T follicular helper cell (primary cell): ENCODE measurements around the gene DPYSL3.
"Not testable (repeated sequence)": the region's sequence is repeated elsewhere in the genome, so short reads cannot be mapped to it uniquely, and the experiment has no call there.

Experiments
- DNase-seq: peaks from one replicate; pipeline ENCODE4 v3.0.0-alpha.2; 2020; ENCODE audit warnings: low read depth

DPYSL3 gene

DNA sequence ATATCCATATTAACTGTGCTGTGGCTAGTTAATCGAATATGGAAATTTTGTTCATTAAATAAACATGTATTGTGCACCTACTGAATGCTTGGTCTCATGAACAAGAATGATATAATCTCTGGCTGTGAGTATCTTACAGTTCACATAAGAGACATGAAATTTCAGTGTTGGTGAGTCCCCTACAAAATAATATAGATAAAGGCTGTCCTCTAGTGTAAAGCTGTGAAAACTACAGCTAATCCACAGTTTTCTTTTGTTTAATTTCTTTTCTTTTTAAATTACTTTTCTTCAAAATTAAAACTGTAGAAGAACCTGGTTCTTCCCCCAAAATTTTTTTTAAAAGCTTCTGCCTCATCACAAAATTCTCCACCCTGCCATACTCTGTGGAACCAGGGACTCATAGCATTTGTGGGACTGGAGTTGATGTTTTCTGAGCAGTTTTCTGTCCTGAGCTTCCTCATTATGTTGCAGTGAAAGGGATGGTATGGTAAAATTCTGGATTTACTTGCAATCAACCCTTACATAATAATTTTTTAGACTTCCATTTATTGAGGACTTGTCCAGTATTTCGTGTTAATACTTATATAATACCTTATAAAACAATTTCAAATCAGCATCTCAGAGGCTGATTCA, 140.0 kb downstream of the DPYSL3 start:
- DNase-seq, result no peak

DNA sequence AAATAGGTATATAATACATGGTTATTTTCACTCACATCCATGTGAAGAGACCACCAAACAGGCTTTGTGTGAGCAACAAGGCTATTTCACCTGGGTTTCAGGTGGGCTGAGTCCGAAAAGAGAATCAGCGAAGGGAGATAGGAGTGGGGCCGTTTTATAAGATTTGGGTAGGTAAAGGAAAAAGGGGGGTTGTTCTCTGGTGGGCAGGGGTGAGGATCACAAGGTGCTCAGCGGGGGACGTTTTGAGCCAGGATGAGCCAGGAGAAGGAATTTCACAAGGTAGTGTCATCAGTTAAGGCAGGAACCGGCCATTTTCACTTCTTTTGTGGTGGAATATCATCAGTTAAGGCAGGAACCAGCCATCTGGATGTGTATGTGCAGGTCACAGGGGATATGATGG, 142.5 kb downstream of the DPYSL3 start:
- DNase-seq, result not testable (repeated sequence)

DNA sequence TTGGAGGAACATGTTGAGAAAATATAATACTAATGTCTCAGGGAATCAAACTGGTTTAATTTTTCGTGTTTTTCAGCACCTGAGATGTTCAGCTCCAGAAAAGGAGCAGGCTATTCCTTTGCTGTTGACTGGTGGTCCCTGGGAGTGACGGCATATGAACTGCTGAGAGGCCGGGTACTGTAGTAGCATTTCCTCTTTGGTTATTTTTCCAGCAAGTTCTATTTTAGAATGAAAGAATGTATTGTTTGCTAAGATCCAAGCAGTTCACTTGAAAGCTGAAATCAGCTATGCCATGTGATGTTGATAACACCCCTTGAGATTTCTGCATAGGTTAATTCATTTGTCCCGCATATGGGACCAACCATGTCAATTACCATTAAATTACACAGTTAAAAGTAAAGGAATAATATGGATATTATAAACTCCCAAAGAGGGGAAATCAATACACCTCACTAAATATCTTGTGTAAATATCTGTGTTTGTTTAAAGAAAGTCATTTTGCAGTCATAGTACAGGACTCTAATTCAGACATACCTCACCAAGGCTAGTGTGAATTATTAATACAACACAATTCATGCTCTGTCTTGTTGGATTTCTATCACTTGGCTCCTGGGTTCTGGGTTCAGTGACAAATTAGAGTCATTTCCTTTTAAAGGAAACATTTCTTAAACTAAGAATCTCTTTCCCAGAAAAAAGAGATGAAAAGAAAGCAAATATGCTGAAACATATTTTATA, 148.3 kb downstream of the DPYSL3 start:
- no peak for DNase-seq

DNA sequence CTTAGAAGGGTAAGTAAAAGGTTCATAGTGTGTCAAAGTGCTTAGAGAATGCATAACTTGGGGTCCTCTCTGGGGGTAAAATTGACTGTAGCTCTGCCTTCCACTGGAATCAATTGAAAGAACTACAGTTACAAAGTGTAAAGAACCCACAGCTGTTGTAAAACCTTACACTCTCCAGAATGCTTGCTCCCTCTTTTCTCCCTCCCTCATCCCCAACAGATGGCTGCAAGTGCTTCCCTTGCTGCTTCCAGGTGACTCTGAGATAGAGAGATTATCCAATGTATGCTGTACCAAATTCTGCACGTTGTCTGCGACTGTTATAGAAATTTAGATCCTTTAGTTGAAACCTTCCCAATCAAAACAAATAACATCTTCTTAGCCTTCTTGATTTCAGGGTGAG, 149.1 kb downstream of the DPYSL3 start:
- no peak for DNase-seq

DNA sequence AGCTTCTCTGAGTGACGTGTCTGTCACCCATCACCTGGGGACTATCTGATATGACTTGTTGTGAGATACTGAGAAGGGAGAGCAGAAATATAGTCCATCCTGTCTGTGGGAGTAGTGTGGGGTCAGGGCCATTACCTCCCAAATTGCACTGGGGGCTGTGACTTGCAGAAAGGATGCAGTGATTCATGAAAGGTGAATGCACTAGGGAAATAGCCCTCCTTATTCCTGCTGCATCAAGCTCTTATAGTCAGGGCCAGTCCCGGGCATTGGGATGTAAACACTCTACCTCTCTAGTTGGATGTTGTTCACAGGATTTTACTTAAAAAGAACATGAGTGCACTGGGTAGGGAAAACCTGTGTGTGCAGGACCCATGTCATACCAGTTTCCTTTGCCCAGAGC, 150.3 kb downstream of the DPYSL3 start:
- no peak for DNase-seq

DNA sequence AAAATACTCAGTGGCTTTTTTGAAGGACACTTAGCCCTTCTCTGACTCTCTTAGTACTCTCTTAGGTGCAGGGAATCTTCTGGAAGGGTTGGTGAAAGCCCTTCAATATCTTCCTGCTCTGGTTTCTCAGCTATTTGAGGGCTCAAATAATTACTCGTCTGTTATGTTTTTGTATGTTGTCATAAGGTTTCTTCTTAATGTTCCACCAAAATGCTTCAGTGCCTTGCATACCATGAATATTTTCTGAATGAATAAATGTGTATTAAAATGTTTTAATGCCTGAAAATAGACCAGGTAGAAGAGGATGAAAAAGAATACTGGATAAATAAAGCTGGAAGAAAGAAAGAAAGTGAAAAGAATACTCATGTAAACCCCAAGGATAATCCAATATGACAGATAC, 150.8 kb downstream of the DPYSL3 start:
- no peak for DNase-seq

DNA sequence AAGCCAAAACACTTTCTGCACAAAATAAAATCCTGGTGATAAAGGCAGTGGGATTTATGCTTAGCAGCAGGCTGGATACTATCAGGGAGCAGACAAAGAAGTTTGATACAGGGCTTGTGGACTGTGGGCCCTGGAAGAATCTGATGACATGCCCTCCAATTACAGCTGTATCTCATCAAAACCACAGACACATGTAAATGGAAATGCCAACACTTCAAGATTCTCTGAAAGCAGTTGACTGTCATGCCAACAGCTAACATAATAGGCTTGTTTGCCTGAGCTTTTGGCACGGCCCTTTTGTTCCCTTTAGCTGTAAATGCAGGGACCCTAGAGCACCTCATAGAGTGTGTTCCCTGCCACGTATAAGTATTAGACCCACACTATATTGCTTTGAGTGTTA, 160.6 kb downstream of the DPYSL3 start:
- no peak for DNase-seq

DNA sequence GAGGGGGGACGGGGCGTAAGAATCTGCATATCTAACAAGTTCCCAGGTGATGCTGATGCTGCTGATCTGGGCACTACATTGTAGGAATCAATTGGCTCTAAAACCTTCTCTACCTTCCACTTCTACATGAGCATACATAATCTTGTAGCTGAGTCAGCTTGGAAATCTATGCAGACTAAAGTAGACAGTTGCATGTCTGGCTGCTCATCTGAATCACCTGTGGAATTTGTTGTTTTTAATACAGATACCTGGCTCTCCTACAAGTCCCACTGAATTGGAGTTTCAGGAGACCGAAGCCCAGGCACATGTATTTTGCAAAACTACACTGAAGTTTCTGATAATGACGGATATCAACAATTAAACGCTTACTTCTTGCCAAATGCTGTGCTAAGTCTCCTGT, 161.4 kb downstream of the DPYSL3 start:
- no peak for DNase-seq

DNA sequence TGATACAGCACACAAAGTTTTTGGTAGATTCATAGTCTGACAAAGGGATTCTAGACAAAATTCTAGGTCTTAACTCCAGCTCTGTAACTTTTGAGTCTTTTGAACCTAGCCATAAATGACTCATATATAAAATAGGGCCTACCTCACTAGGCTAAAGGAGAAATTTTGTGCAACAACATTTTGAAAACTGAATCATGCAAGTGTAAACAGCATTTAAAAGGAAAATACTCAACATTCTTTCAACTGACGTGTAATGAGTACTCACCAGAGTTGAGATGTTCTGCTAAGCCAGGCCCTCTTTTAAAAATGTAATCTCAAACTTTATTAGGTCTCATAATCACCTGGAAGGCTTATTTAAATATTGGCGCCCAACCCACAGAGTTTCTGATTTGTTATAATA, 161.8 kb downstream of the DPYSL3 start:
- DNase-seq, result no peak

DNA sequence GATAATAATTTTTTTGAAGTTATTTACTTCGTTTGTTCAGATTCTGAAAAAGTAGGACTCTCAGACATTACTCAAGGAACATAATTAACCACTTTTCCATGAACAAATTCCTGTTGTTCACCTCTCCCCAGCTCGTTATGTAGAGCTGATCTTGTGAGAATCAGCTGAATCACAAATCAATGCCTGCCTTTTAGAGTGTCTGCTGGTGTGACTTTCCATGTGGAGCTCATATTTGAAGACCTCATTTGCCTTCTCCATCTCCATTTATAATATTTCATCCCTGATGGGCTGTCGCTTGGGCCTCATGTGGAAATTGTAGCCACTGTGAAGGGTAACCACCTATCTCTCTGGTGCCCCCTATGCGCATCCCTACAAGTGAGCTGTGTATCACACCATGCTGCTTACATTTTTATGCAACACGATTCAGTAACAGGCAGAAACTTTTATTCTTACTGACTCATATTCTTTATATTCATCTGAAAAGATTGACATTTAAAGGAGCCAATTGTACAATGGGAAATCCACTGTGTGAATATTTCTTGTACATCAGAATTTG, 163.8 kb downstream of the DPYSL3 start:
- DNase-seq, result no peak

DNA sequence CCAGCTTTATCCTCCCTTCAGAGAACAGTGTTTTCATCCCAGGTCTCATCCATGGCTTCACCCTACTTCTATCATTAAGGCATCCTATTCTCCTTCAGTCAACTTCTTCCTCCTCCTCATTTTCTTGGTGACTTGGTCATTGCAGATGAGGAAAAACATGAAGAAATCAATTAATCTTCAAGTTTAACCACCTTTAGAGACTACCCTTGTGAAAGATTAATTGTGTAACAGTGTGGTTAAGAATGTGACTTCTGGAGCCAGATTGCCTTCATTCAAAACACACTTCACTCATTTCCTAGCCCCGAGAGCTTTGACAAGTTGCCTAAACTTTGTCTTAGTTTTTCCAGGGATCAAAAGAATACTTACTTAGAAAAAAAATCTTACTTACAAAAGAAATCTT, 165.0 kb downstream of the DPYSL3 start:
- no peak for DNase-seq

DNA sequence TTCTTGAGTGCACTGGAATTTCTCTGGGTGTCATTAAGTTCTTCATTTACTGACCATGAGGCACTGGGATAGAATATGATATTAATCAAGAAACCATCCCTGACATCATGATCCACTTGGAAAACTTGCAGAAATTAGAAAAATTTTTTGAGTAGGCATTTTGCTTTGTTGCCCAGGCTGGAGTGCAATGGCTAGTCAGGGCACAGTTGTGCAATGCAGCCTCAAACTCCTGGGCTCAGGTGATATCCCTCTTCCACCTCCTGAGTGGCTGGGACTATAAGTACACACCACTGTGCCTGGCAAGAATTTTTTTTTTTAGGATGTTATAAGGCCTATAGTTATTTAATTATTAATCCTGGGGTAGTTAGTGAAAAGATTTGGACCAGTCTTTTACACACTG, 168.5 kb downstream of the DPYSL3 start:
- no peak for DNase-seq

DNA sequence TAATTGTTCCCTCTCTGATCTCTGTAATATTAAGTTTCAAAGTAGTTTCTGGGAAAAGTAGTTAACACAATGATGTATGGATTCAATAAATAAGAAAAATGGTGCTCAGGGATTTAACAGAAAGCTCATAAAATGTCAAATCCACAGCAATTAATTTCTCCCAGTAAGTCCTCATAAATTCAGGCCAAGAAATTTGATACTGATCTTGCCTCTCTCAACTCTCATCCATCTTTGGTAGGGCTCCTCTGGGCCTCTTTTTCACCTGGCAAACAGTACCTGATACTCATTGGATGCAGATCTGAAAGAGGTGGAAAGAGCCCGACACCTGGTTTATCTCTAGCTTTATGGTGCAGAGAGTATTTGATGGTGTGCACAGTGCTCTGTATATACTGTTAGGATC, 168.9 kb downstream of the DPYSL3 start:
- no peak for DNase-seq
